H9 (cell line): Measurements from ENCODE around the gene BCAS4. TPM values are rescaled to one million over a fixed set of nuclear protein-coding genes. Genes with fewer than 3 reads are reported as not detected.

Source experiments
- DNase-seq: peaks from one replicate; pipeline ENCODE4 v3.0.0-alpha.2; 2017
- H2AFZ ChIP-seq: one replicate; pipeline ENCODE4 v1.6.1; 2013; ENCODE audit warnings: mild to moderate bottlenecking, low read length, control low read depth, moderate library complexity
- H2AK5ac ChIP-seq: 2 replicates; pipeline ENCODE4 v1.6.1; 2013; ENCODE audit warnings: low read length, control low read depth, mixed read lengths; ENCODE audit not compliant: insufficient read length
- H2BK120ac ChIP-seq: one replicate; pipeline ENCODE4 v1.6.1; 2013; ENCODE audit warnings: low read depth, mild to moderate bottlenecking, low read length, control low read depth, inconsistent platforms; ENCODE audit not compliant: poor library complexity, severe bottlenecking
- H2BK12ac ChIP-seq: 2 replicates; pipeline ENCODE4 v1.6.1; 2013; ENCODE audit warnings: low read length, control low read depth, mixed read lengths, low read depth; ENCODE audit not compliant: insufficient read length
- H2BK15ac ChIP-seq: 2 replicates; pipeline ENCODE4 v1.6.1; 2013; ENCODE audit warnings: low read depth, low read length, control low read depth
- H2BK20ac ChIP-seq: one replicate; pipeline ENCODE4 v1.6.1; 2013; ENCODE audit warnings: low read depth, mild to moderate bottlenecking, low read length, control low read depth, inconsistent platforms; ENCODE audit not compliant: poor library complexity, severe bottlenecking
- H2BK5ac ChIP-seq: 2 replicates; pipeline ENCODE4 v1.6.1; 2013; ENCODE audit warnings: low read length, control low read depth, mixed read lengths; ENCODE audit not compliant: insufficient read length
- H3K14ac ChIP-seq: 2 replicates; pipeline ENCODE4 v1.6.1; 2013; ENCODE audit warnings: low read length, control low read depth; ENCODE audit not compliant: insufficient read depth
- H3K18ac ChIP-seq: 2 replicates; pipeline ENCODE4 v1.6.1; 2013; ENCODE audit warnings: low read depth, mild to moderate bottlenecking, mixed read lengths, low read length, control low read depth; ENCODE audit not compliant: insufficient read length
- H3K23ac ChIP-seq: 2 replicates; pipeline ENCODE4 v1.6.1; 2013; ENCODE audit warnings: low read length, control low read depth, mixed read lengths, low read depth; ENCODE audit not compliant: insufficient read length
- H3K23me2 ChIP-seq: 2 replicates; pipeline ENCODE4 v1.6.1; 2013; ENCODE audit warnings: low read depth, mild to moderate bottlenecking, mixed read lengths, low read length, control low read depth; ENCODE audit not compliant: insufficient read length, poor library complexity, severe bottlenecking
- H3K27ac ChIP-seq: 2 replicates; pipeline ENCODE4 v1.5.1; 2013; ENCODE audit warnings: low read length, control low read depth, mixed read lengths, low read depth; ENCODE audit not compliant: insufficient read length
- H3K27me3 ChIP-seq: 2 replicates; pipeline ENCODE4 v1.6.1; 2013; ENCODE audit warnings: low read length, control low read depth, inconsistent platforms; ENCODE audit not compliant: insufficient read depth
- H3K4ac ChIP-seq: 2 replicates; pipeline ENCODE4 v1.6.1; 2013; ENCODE audit warnings: low read depth, mild to moderate bottlenecking, control low read depth, inconsistent platforms, low read length, moderate library complexity
- H3K4me1 ChIP-seq: 2 replicates; pipeline ENCODE4 v1.6.1; 2013; ENCODE audit warnings: low read length, control low read depth, inconsistent platforms; ENCODE audit not compliant: insufficient read depth
- H3K4me2 ChIP-seq: 2 replicates; pipeline ENCODE4 v1.6.1; 2013; ENCODE audit warnings: low read length, control low read depth, mixed read lengths; ENCODE audit not compliant: insufficient read length, insufficient read depth
- H3K56ac ChIP-seq: 2 replicates; pipeline ENCODE4 v1.6.1; 2013; ENCODE audit warnings: low read depth, mild to moderate bottlenecking, mixed read lengths, low read length, control low read depth; ENCODE audit not compliant: insufficient read length
- H3K79me1 ChIP-seq: 2 replicates; pipeline ENCODE4 v1.6.1; 2013; ENCODE audit warnings: low read depth, mild to moderate bottlenecking, moderate library complexity, low read length, control low read depth, inconsistent platforms; ENCODE audit not compliant: insufficient read depth, poor library complexity, severe bottlenecking
- H3K79me2 ChIP-seq: 2 replicates; pipeline ENCODE4 v1.6.1; 2013; ENCODE audit warnings: low read length, control low read depth, inconsistent platforms; ENCODE audit not compliant: insufficient read depth
- H3K9ac ChIP-seq: 2 replicates; pipeline ENCODE4 v1.6.1; 2013; ENCODE audit warnings: low read length, control low read depth, mixed read lengths; ENCODE audit not compliant: insufficient read length; ENCODE audit errors: extremely low read depth
- H3K9me3 ChIP-seq: one replicate; pipeline ENCODE4 v1.6.1; 2013; ENCODE audit warnings: low read depth, low read length, inconsistent platforms; ENCODE audit not compliant: control insufficient read depth
- H3T11ph ChIP-seq: one replicate; pipeline ENCODE4 v1.6.1; 2013; ENCODE audit warnings: mild to moderate bottlenecking, low read length, control low read depth, inconsistent platforms
- H4K20me1 ChIP-seq: one replicate; pipeline ENCODE4 v1.6.1; 2013; ENCODE audit not compliant: control insufficient read depth, insufficient read length, insufficient read depth
- H4K5ac ChIP-seq: 2 replicates; pipeline ENCODE4 v1.6.1; 2013; ENCODE audit warnings: low read depth, mild to moderate bottlenecking, mixed read lengths, low read length, control low read depth; ENCODE audit not compliant: insufficient read length
- H4K8ac ChIP-seq: replicated peaks from 2 replicates; pipeline ENCODE4 v1.6.1; 2013; ENCODE audit warnings: low read length, control low read depth, mixed read lengths, low read depth; ENCODE audit not compliant: insufficient read length
- H4K91ac ChIP-seq: 2 replicates; pipeline ENCODE4 v1.6.1; 2013; ENCODE audit warnings: low read depth, mild to moderate bottlenecking, moderate library complexity, mixed read lengths, low read length, control low read depth; ENCODE audit not compliant: insufficient read length
- H3K27ac Mint-ChIP-seq, 3 experiments: 2 replicates in 2 of 3; 3 replicates in 1 of 3; pipeline ENCODE4 v1.8.0; 2020 to 2021; ENCODE audit warnings: mixed read lengths in 3 of 3, mild to moderate bottlenecking in 1 of 3, moderate library complexity in 1 of 3
- H3K27me3 Mint-ChIP-seq: 2 replicates; pipeline ENCODE4 v1.8.0; 2021; ENCODE audit warnings: low read depth, mild to moderate bottlenecking, moderate library complexity, mixed read lengths
- H3K36me3 Mint-ChIP-seq, 3 experiments: 2 replicates in 2 of 3; 3 replicates in 1 of 3; pipeline ENCODE4 v1.8.0; 2020 to 2021; ENCODE audit warnings: low read depth in 3 of 3, mixed read lengths in 3 of 3; ENCODE audit not compliant: insufficient read depth in 1 of 3
- H3K4me1 Mint-ChIP-seq, 2 experiments: 2 replicates each; pipeline ENCODE4 v1.8.0; 2020; ENCODE audit warnings: mixed read lengths in 2 of 2
- H3K4me3 Mint-ChIP-seq, 2 experiments: 2 replicates in 1 of 2; 3 replicates in 1 of 2; pipeline ENCODE4 v1.8.0; 2020 to 2021; ENCODE audit warnings: mild to moderate bottlenecking in 2 of 2, mixed read lengths in 2 of 2, moderate library complexity in 1 of 2
- H3K9me3 Mint-ChIP-seq, 2 experiments: 2 replicates in 1 of 2; 3 replicates in 1 of 2; pipeline ENCODE4 v1.8.0; 2020; ENCODE audit warnings: mild to moderate bottlenecking in 2 of 2, mixed read lengths in 2 of 2, moderate library complexity in 1 of 2
- WGBS: extraction: QIAGEN DNeasy Blood & Tissue Kit; methylation state at CpG from one replicate; pipeline ENCODE4 v1.1.7; 2013; ENCODE audit warnings: missing lambda C conversion rate, low lambda C conversion rate, mixed read lengths; ENCODE audit not compliant: insufficient read length; ENCODE audit errors: extremely low coverage; 5-methylcytosine and 5-hydroxymethylcytosine counted together
- total RNA-seq: library from RNA; stranded (reverse); gene quantifications from 2 replicates; pipeline ENCODE4 v1.2.1, GENCODE V29; 2021
- TF ChIP-seq, protein P1 (sequence below): fragments of 200-600 bp; sonication (generic); conservative IDR thresholded peaks from 3 replicates; pipeline ENCODE4 v1.8.0; 2021; ENCODE audit warnings: antibody characterized with exemption, mild to moderate bottlenecking

BCAS4 gene
- total RNA-seq, 1 experiment from 2014 or later, result 16.9 TPM

DNA sequence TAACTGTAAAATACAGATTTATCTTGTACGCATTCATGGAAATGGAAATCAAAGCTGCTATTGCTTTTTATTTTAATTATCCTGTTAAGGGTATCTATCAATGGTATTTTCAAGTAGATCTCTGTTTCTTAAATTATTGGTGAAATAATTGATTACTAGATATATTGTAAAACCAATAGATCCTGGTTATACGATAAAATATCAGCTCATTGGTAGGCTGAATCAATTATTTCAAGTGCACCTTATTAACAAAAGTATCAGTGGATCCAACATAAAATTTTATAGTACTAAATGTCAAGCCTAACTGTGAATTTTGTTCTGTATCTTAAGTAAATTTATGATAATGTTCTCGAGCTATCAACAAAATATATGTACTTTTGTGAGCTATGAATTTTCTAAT, 41.7 kb upstream of the BCAS4 start:
- Histone ChIP-seq H4K5ac (no peak overlapping the region), H2BK5ac (no peak overlapping the region), H3K23ac (no peak overlapping the region), H3T11ph (no peak overlapping the region), H2AK5ac (no peak overlapping the region), H3K23me2 (no peaks in the 10 kb centered on the region), H2BK15ac (no peak overlapping the region), H2BK120ac (no peak overlapping the region), H4K20me1 (no peaks in the 10 kb centered on the region), H3K4me1 (no peaks in the 10 kb centered on the region), H3K27ac (no peak overlapping the region), H3K14ac (no peak overlapping the region), H3K9ac (no peak overlapping the region), H3K18ac (no peak overlapping the region), H3K56ac (no peak overlapping the region), H2AFZ (no peak overlapping the region), H4K8ac (no peak overlapping the region), H3K4me2 (no peak overlapping the region), H3K9me3 (no peaks in the 10 kb centered on the region), H3K79me2 (no peaks in the 10 kb centered on the region), H3K79me1 (no peaks in the 10 kb centered on the region), H3K4ac (no peak overlapping the region), H3K27me3 (no peaks in the 10 kb centered on the region), H4K91ac (no peak overlapping the region), H2BK20ac (no peak overlapping the region), H2BK12ac (no peak overlapping the region)
- TF ChIP-seq, protein P1, sequence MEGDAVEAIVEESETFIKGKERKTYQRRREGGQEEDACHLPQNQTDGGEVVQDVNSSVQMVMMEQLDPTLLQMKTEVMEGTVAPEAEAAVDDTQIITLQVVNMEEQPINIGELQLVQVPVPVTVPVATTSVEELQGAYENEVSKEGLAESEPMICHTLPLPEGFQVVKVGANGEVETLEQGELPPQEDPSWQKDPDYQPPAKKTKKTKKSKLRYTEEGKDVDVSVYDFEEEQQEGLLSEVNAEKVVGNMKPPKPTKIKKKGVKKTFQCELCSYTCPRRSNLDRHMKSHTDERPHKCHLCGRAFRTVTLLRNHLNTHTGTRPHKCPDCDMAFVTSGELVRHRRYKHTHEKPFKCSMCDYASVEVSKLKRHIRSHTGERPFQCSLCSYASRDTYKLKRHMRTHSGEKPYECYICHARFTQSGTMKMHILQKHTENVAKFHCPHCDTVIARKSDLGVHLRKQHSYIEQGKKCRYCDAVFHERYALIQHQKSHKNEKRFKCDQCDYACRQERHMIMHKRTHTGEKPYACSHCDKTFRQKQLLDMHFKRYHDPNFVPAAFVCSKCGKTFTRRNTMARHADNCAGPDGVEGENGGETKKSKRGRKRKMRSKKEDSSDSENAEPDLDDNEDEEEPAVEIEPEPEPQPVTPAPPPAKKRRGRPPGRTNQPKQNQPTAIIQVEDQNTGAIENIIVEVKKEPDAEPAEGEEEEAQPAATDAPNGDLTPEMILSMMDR, result no peak
- Mint-ChIP-seq H3K4me3 (no peak overlapping the region), H3K27ac (no peak overlapping the region), H3K36me3 (peaks cover 9 to 31% (median 23%) of the 10 kb centered on the region in 3 experiments; a peak in 6 of 7 replicates), H3K4me1 (peaks cover under 1% of the 10 kb centered on the region in 2 experiments; a peak in 3 of 4 replicates), H3K9me3 (no peaks in the 10 kb centered on the region; a peak in 1 of 5 replicates), H3K27me3 (no peaks in the 10 kb centered on the region)
- no CpG with 5 or more reads among the region's 3 CpGs for WGBS
- no peak for DNase-seq
